Activated CD4-positive, alpha-beta T cell treated with anti-CD3 and anti-CD28 coated beads for 48 hours (primary cell): ENCODE measurements around the gene NINL.

ENCODE experiments used
- DNase-seq: peaks from one replicate; pipeline ENCODE4 v3.0.0-alpha.2; 2020

The NINL gene

GRCh38 chr20:25460566-25461280, 124.6 kb downstream of the NINL start:
- no peak for DNase-seq

GRCh38 chr20:25459916-25460535, 125.3 kb downstream of the NINL start:
- no peak for DNase-seq

- DNase-seq: no peak
Observed at GRCh38 chr20:25459111-25459830, 126.1 kb downstream of the NINL start.

- no peak for DNase-seq
Observed at GRCh38 chr20:25457886-25458680, 127.2 kb downstream of the NINL start.

- no peak for DNase-seq
Observed at GRCh38 chr20:25454153-25454900, 131.0 kb downstream of the NINL start.

- DNase-seq: no peak
Observed at GRCh38 chr20:25453035-25453810, 132.1 kb downstream of the NINL start.

GRCh38 chr20:25452333-25452732, 133.0 kb downstream of the NINL start:
- no peak for DNase-seq

- DNase-seq: no peak
Observed at GRCh38 chr20:25447671-25448070, 137.7 kb downstream of the NINL start.

GRCh38 chr20:25444556-25444955, 140.8 kb downstream of the NINL start:
- DNase-seq: no peak

- no peak for DNase-seq
Observed at GRCh38 chr20:25439328-25439727, 146.0 kb downstream of the NINL start.

GRCh38 chr20:25437153-25437581, 148.2 kb downstream of the NINL start:
- DNase-seq: no peak

GRCh38 chr20:25424536-25424935, 160.8 kb downstream of the NINL start:
- DNase-seq: no peak

- no peak for DNase-seq
Observed at GRCh38 chr20:25422032-25422431, 163.3 kb downstream of the NINL start.

GRCh38 chr20:25421102-25421501, 164.2 kb downstream of the NINL start:
- DNase-seq: no peak

GRCh38 chr20:25418776-25419175, 166.6 kb downstream of the NINL start:
- DNase-seq: no peak

- no peak for DNase-seq
Observed at GRCh38 chr20:25408890-25409289, 176.4 kb downstream of the NINL start.

- no peak for DNase-seq
Observed at GRCh38 chr20:25408170-25408547, 177.2 kb downstream of the NINL start.

GRCh38 chr20:25407311-25408169, 177.8 kb downstream of the NINL start, which contains the start of gene GINS1:
GINS1 (plus strand) TSS chr20:25407673; CDS start chr20:25407821, 148 bp downstream.
- DNase-seq: peak; percentile 93
